ENCODE results near the gene CATSPER3. TPM values are rescaled to one million over a fixed set of nuclear protein-coding genes. Genes with fewer than 3 reads are reported as not detected.

CATSPER3 gene
- total and polyA plus RNA-seq, 2 of the 13 experiments (the other 11 are each of a cell fraction or from before 2014, with no cell fraction given): 0.33 to 0.37 TPM

DNA sequence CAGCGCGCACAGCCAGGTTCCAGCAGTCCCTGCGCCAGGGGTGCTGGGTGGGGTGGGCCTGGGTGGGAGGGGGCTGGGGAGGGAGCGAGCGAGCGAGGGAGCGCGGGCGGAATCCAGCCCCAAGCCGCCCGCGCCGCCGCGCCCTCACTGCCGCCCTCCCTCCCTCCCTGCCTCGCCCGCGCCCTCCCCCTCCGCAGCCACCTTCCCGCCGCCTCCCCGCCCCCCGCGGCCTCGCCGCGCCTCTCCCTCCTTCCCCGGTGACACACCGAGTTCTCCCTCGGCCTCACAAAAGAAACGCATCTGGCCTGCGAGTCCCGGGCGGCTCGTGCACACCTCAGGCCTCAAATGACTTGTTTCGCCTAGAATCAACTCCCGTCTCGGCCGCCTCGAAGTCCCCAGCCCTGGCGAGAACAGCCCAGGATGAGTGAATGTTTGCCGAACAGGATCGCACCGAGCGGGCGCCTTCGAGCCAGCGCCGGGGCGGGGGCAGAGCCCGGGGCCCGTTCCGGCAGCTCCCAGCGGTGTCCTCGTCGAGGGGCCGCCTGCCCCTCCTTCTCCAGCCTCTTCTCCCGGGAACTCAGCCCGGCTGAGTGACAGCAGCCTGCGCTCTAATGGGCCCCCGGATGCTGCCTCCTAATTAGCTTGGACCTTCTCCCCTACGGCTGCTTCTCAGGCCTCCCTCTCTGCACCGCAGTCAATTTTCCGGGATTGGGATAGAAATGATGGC is 66.7 kb downstream of the CATSPER3 start (continued):
- TF ChIP-seq MBNL3 (CRISPR knock-in tag; conservative IDR thresholded peaks at IDR 0.05) (no peak), ZNF552 (CRISPR knock-in tag; IDR thresholded peaks at IDR 0.05; ENCODE audit: borderline replicate concordance) (no peak), POLR2A (IDR thresholded peaks at IDR 0.05; ENCODE audit: insufficient read depth in 1 of 2, low read depth in 2 of 2, low read length in 2 of 2) (peak in 1 of 2 experiments; percentile 55; a peak in 2 of 4 replicates), GABPA (IDR thresholded peaks at IDR 0.05; ENCODE audit: low read depth, low read length) (no peak), GABPA (CRISPR knock-in tag; IDR thresholded peaks at IDR 0.05; ENCODE audit: low read depth) (no peak), ZNF281 (CRISPR knock-in tag; IDR thresholded peaks at IDR 0.05; ENCODE audit: borderline replicate concordance) (peak; percentile 18; the same call in 1 of the 2 replicates), ZNF543 (CRISPR knock-in tag; IDR thresholded peaks at IDR 0.05) (0 out of 2 replicates have a peak, but pooled peaks have one; percentile 19), KMT2B (CRISPR knock-in tag; IDR thresholded peaks at IDR 0.05) (peak; percentile 63; the same call in 1 of the 2 replicates), NFE2L2 (IDR thresholded peaks at IDR 0.05; ENCODE audit: low read length) (no peak), ARNTL (CRISPR knock-in tag; IDR thresholded peaks at IDR 0.05) (0 out of 2 replicates have a peak, but pooled peaks have one; percentile 24), ZNF383 (CRISPR knock-in tag; IDR thresholded peaks at IDR 0.05; ENCODE audit: borderline replicate concordance) (no peak), ZNF432 (CRISPR knock-in tag; IDR thresholded peaks at IDR 0.05; ENCODE audit: borderline replicate concordance) (no peak), TBX3 (IDR thresholded peaks at IDR 0.05; ENCODE audit: borderline replicate concordance) (no peak), NFKBIZ (CRISPR knock-in tag; IDR thresholded peaks at IDR 0.05) (no peak), PITX1 (CRISPR knock-in tag; IDR thresholded peaks at IDR 0.05) (no peak; the same call in 1 of the 2 replicates), ZNF251 (CRISPR knock-in tag; IDR thresholded peaks at IDR 0.05) (no peak), AGO2 (optimal IDR thresholded peaks at IDR 0.05; ENCODE audit: low read depth, low read length) (peak; percentile 40), FOXK2 (IDR thresholded peaks at IDR 0.05) (no peak), LCORL (IDR thresholded peaks at IDR 0.05) (no peak), LCORL (CRISPR knock-in tag; IDR thresholded peaks at IDR 0.05) (peak; percentile 66; the same call in 1 of the 2 replicates)
- TF ChIP-seq, protein P1, sequence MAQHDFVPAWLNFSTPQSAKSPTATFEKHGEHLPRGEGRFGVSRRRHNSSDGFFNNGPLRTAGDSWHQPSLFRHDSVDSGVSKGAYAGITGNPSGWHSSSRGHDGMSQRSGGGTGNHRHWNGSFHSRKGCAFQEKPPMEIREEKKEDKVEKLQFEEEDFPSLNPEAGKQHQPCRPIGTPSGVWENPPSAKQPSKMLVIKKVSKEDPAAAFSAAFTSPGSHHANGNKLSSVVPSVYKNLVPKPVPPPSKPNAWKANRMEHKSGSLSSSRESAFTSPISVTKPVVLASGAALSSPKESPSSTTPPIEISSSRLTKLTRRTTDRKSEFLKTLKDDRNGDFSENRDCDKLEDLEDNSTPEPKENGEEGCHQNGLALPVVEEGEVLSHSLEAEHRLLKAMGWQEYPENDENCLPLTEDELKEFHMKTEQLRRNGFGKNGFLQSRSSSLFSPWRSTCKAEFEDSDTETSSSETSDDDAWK (CRISPR knock-in tag; IDR thresholded peaks at IDR 0.05): no peak
- TF ChIP-seq, protein P2, sequence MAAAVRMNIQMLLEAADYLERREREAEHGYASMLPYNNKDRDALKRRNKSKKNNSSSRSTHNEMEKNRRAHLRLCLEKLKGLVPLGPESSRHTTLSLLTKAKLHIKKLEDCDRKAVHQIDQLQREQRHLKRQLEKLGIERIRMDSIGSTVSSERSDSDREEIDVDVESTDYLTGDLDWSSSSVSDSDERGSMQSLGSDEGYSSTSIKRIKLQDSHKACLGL (CRISPR knock-in tag; IDR thresholded peaks at IDR 0.05): no peak
- TF ChIP-seq, protein P3, sequence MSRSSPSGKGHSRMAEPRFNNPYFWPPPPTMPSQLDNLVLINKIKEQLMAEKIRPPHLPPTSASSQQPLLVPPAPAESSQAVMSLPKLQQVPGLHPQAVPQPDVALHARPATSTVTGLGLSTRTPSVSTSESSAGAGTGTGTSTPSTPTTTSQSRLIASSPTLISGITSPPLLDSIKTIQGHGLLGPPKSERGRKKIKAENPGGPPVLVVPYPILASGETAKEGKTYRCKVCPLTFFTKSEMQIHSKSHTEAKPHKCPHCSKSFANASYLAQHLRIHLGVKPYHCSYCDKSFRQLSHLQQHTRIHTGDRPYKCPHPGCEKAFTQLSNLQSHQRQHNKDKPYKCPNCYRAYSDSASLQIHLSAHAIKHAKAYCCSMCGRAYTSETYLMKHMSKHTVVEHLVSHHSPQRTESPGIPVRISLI (CRISPR knock-in tag; IDR thresholded peaks at IDR 0.05; ENCODE audit: borderline replicate concordance): no peak
- TF ChIP-seq, protein P4, sequence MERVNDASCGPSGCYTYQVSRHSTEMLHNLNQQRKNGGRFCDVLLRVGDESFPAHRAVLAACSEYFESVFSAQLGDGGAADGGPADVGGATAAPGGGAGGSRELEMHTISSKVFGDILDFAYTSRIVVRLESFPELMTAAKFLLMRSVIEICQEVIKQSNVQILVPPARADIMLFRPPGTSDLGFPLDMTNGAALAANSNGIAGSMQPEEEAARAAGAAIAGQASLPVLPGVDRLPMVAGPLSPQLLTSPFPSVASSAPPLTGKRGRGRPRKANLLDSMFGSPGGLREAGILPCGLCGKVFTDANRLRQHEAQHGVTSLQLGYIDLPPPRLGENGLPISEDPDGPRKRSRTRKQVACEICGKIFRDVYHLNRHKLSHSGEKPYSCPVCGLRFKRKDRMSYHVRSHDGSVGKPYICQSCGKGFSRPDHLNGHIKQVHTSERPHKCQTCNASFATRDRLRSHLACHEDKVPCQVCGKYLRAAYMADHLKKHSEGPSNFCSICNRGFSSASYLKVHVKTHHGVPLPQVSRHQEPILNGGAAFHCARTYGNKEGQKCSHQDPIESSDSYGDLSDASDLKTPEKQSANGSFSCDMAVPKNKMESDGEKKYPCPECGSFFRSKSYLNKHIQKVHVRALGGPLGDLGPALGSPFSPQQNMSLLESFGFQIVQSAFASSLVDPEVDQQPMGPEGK (CRISPR knock-in tag; IDR thresholded peaks at IDR 0.05): peak; percentile 62
